HepG2 (cell line): Measurements from ENCODE around the gene NUP93.

Source experiments
- ATF7-NPFF ChIP-seq: sonication (generic); formaldehyde crosslinking; IDR thresholded peaks from 2 replicates; pipeline ENCODE4 v1.8.1; 2023; ENCODE audit warnings: mild to moderate bottlenecking, low read depth, missing genetic modification reagents, moderate library complexity
- DDIT3 ChIP-seq: sonication (generic); formaldehyde crosslinking; IDR thresholded peaks from 2 replicates; pipeline ENCODE4 v1.4.0; 2020; ENCODE audit warnings: mild to moderate bottlenecking, missing genetic modification reagents
- EHMT2 ChIP-seq: fragments of 200-600 bp; sonication (generic); IDR thresholded peaks from 2 replicates; pipeline ENCODE4 v1.7.0; 2017; ENCODE audit warnings: antibody characterized with exemption, low read depth, low read length, borderline replicate concordance
- HNRNPUL1 ChIP-seq: fragments of 200-400 bp; formaldehyde crosslinking; IDR thresholded peaks from 2 replicates; pipeline ENCODE4 v1.6.1; 2017; ENCODE audit warnings: low read depth, mild to moderate bottlenecking, low read length, moderate library complexity
- KDM1A ChIP-seq: IDR thresholded peaks from 2 replicates; pipeline ENCODE4 v1.6.1; 2016; ENCODE audit warnings: missing compliant biosample characterization
- MLLT10 ChIP-seq: sonication (generic); formaldehyde crosslinking; IDR thresholded peaks from 2 replicates; pipeline ENCODE4 v1.4.0; 2020; ENCODE audit warnings: missing genetic modification reagents
- PAF1 ChIP-seq: IDR thresholded peaks from 2 replicates; pipeline ENCODE4 v1.6.1; 2016; ENCODE audit warnings: missing genetic modification reagents, missing compliant biosample characterization
- POLR2A ChIP-seq, 2 experiments: IDR thresholded peaks; 2 replicates each; pipeline ENCODE4 v1.6.1; 2011; ENCODE audit warnings: low read depth in 2 of 2, low read length in 2 of 2, mild to moderate bottlenecking in 1 of 2, moderate library complexity in 1 of 2; ENCODE audit not compliant: insufficient read depth in 1 of 2
- RFX1 ChIP-seq: fragments of 450-650 bp; IDR thresholded peaks from 2 replicates; pipeline ENCODE4 v1.6.1; 2017
- SNAPC2 ChIP-seq: sonication (generic); formaldehyde crosslinking; IDR thresholded peaks from 2 replicates; pipeline ENCODE4 v1.8.1; 2022; ENCODE audit warnings: mild to moderate bottlenecking, missing genetic modification reagents
- SRSF1 ChIP-seq: fragments of 200-400 bp; formaldehyde crosslinking; optimal IDR thresholded peaks from 2 replicates; pipeline ENCODE3; 2017; ENCODE audit warnings: mild to moderate bottlenecking, low read depth, low read length, moderate library complexity
- ZNF331 ChIP-seq: sonication (generic); formaldehyde crosslinking; IDR thresholded peaks from 2 replicates; pipeline ENCODE4 v1.4.0; 2020; ENCODE audit warnings: missing genetic modification reagents
- TF ChIP-seq, protein P1 (sequence below): sonication (generic); formaldehyde crosslinking; IDR thresholded peaks from 2 replicates; pipeline ENCODE4 v1.5.0; 2020; ENCODE audit warnings: mild to moderate bottlenecking, missing genetic modification reagents, moderate library complexity
- TF ChIP-seq, protein P2 (sequence below): sonication (generic); formaldehyde crosslinking; IDR thresholded peaks from 2 replicates; pipeline ENCODE4 v1.5.0; 2020; ENCODE audit warnings: missing genetic modification reagents, mild to moderate bottlenecking, borderline replicate concordance

DNA sequence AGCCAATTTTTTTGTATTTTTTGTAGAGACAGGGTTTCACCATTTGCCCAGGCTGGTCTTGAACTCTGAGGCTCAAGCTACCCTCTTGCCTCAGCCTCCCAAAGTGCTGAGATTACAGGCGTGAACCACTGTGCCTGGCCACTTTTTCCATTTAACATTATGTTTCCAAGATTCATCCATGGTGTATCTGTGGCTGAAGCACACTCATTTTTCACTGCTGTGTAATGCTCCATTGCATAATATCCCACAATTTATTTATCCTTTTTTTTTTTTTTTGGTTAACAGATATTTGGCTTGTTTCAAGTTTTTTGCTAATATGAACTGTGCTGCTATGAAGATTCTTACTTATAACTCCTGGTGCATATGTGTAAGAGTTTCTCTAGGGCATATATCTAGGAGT lies 1.9 kb upstream of the NUP93 start:
- TF ChIP-seq KDM1A (CRISPR knock-in tag) (no peak), SRSF1 (no peak), PAF1 (CRISPR knock-in tag) (no peak), ZNF331 (CRISPR knock-in tag) (no peak), SNAPC2 (CRISPR knock-in tag) (no peak), EHMT2 (no peak), HNRNPUL1 (no peak), RFX1 (no peak), MLLT10 (CRISPR knock-in tag) (no peak), ATF7-NPFF (CRISPR knock-in tag) (no peak), POLR2A (IDR thresholded peaks at IDR 0.05; ENCODE audit: insufficient read depth in 1 of 2, low read depth in 2 of 2, low read length in 2 of 2) (no peak), DDIT3 (no peak)
- TF ChIP-seq, protein P1, sequence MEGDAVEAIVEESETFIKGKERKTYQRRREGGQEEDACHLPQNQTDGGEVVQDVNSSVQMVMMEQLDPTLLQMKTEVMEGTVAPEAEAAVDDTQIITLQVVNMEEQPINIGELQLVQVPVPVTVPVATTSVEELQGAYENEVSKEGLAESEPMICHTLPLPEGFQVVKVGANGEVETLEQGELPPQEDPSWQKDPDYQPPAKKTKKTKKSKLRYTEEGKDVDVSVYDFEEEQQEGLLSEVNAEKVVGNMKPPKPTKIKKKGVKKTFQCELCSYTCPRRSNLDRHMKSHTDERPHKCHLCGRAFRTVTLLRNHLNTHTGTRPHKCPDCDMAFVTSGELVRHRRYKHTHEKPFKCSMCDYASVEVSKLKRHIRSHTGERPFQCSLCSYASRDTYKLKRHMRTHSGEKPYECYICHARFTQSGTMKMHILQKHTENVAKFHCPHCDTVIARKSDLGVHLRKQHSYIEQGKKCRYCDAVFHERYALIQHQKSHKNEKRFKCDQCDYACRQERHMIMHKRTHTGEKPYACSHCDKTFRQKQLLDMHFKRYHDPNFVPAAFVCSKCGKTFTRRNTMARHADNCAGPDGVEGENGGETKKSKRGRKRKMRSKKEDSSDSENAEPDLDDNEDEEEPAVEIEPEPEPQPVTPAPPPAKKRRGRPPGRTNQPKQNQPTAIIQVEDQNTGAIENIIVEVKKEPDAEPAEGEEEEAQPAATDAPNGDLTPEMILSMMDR (CRISPR knock-in tag): no peak
- TF ChIP-seq, protein P2, sequence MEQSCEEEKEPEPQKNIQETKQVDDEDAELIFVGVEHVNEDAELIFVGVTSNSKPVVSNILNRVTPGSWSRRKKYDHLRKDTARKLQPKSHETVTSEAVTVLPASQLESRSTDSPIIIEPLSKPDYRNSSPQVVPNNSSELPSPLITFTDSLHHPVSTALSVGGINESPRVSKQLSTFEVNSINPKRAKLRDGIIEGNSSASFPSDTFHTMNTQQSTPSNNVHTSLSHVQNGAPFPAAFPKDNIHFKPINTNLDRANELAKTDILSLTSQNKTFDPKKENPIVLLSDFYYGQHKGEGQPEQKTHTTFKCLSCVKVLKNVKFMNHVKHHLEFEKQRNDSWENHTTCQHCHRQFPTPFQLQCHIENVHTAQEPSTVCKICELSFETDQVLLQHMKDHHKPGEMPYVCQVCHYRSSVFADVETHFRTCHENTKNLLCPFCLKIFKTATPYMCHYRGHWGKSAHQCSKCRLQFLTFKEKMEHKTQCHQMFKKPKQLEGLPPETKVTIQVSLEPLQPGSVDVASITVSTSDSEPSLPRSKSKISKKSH: no peak
